A673 (cell line): Measurements from ENCODE around the gene ACSF2.

ENCODE experiments used
- EZH2 ChIP-seq: fragments of 200-600 bp; sonication (generic); IDR thresholded peaks from 2 replicates; pipeline ENCODE4 v1.6.1; 2017; ENCODE audit warnings: borderline replicate concordance, low read depth, mild to moderate bottlenecking, mixed read lengths, antibody characterized with exemption, low read length; ENCODE audit not compliant: poor library complexity, severe bottlenecking
- TF ChIP-seq, protein P1 (sequence below): fragments of 300-800, 200-600 bp; sonication (generic); conservative IDR thresholded peaks from 2 replicates; pipeline ENCODE4 v1.5.1; 2017; ENCODE audit warnings: low read depth, mild to moderate bottlenecking, antibody characterized with exemption, low read length, moderate library complexity, mixed read lengths

- TF ChIP-seq, protein P1, sequence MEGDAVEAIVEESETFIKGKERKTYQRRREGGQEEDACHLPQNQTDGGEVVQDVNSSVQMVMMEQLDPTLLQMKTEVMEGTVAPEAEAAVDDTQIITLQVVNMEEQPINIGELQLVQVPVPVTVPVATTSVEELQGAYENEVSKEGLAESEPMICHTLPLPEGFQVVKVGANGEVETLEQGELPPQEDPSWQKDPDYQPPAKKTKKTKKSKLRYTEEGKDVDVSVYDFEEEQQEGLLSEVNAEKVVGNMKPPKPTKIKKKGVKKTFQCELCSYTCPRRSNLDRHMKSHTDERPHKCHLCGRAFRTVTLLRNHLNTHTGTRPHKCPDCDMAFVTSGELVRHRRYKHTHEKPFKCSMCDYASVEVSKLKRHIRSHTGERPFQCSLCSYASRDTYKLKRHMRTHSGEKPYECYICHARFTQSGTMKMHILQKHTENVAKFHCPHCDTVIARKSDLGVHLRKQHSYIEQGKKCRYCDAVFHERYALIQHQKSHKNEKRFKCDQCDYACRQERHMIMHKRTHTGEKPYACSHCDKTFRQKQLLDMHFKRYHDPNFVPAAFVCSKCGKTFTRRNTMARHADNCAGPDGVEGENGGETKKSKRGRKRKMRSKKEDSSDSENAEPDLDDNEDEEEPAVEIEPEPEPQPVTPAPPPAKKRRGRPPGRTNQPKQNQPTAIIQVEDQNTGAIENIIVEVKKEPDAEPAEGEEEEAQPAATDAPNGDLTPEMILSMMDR, result no peak
- no peak for TF ChIP-seq EZH2
Observed at GRCh38 chr17:50508573-50509460, 82.8 kb downstream of the ACSF2 start.
